T-helper 2 cell treated with Interferon-gamma antibody and Interleukin-4, amounts not matched to agents 5 μg/mL and 100 μg/mL, for 36 hours (primary cell): ENCODE measurements around the gene ICAM2.
A peak's percentile ranks its signal among the peaks of the same experiment; 100 is the strongest.
"Not testable (repeated sequence)": the region's sequence is repeated elsewhere in the genome, so short reads cannot be mapped to it uniquely, and the experiment has no call there.

Experiments
- DNase-seq: peaks from one replicate; pipeline ENCODE4 v3.0.0; 2021; ENCODE audit warnings: low spot score
- H3K27ac Mint-ChIP-seq: one replicate; pipeline ENCODE4 v1.8.0; 2021; ENCODE audit warnings: mild to moderate bottlenecking, mixed read lengths
- H3K27me3 Mint-ChIP-seq: one replicate; pipeline ENCODE4 v1.8.0; 2021; ENCODE audit warnings: low read depth, mixed read lengths
- H3K36me3 Mint-ChIP-seq: one replicate; pipeline ENCODE4 v1.8.0; 2021; ENCODE audit warnings: low read depth, mixed read lengths
- H3K4me1 Mint-ChIP-seq: one replicate; pipeline ENCODE4 v1.8.0; 2021; ENCODE audit warnings: low read depth, mixed read lengths
- H3K4me3 Mint-ChIP-seq: one replicate; pipeline ENCODE4 v1.8.0; 2022; ENCODE audit warnings: mild to moderate bottlenecking, moderate library complexity, mixed read lengths
- H3K9me3 Mint-ChIP-seq: one replicate; pipeline ENCODE4 v1.8.0; 2021; ENCODE audit warnings: mixed read lengths

ICAM2 gene

DNA sequence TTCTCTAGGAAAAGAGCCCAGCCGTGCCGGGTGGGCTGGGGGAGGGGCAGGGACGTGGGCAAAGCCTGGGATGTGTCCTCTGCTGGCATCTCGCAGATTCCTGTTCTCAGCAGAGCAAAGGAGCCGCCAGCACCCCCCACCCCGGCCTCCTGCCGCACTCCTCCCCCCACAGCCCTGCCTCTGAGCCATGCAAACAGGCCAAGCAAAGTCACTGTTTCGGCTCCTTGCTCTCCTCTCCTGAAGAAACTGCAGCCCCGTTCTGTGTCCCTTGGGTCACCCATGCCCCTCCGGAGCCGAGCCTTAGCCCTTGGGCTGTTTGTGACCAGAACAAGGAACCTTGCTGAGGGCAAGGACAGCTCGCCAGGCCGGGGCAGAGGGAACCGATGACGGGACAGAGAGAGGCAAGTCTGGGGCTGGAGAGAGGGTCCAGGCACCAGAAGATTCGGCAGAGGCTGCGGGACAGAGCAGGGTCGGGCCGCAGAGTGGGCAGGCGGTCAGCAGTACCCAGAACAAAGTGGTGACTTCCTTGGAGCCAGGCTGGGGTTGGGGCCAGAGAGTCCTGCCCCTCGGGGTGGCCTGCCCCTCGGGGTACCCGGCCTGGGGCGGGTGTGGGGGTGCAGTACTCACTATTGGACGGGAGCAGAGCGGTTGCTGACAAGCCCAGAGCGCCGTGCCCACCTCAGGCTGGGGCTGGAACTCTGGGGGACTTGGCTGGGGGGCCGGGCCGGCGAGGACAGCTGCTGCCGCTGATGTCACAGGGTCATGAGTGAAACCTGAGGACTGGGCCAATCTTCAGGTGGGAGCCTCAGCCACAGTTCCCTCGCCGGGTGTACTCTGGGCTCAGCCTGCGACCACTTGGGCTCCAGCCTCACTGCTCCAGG, 31.5 kb downstream of the ICAM2 start:
- DNase-seq: no peak
- Mint-ChIP-seq H3K36me3 (no peaks in the 10 kb centered on the region), H3K4me1 (peaks cover 36% of the 10 kb centered on the region), H3K9me3 (no peaks in the 10 kb centered on the region), H3K27me3 (peaks cover 22% of the 10 kb centered on the region), H3K4me3 (no peak overlapping the region), H3K27ac (no peak overlapping the region)

GRCh38 chr17:63988127-63988478, 32.3 kb downstream of the ICAM2 start:
- DNase-seq: no peak
- no peaks in the 10 kb centered on the region for H3K36me3 Mint-ChIP-seq
- H3K27me3 Mint-ChIP-seq: peaks cover 15% of the 10 kb centered on the region
- H3K4me3 Mint-ChIP-seq: no peak overlapping the region
- H3K9me3 Mint-ChIP-seq: no peaks in the 10 kb centered on the region
- peaks cover 30% of the 10 kb centered on the region for H3K4me1 Mint-ChIP-seq
- H3K27ac Mint-ChIP-seq: no peak overlapping the region

DNA sequence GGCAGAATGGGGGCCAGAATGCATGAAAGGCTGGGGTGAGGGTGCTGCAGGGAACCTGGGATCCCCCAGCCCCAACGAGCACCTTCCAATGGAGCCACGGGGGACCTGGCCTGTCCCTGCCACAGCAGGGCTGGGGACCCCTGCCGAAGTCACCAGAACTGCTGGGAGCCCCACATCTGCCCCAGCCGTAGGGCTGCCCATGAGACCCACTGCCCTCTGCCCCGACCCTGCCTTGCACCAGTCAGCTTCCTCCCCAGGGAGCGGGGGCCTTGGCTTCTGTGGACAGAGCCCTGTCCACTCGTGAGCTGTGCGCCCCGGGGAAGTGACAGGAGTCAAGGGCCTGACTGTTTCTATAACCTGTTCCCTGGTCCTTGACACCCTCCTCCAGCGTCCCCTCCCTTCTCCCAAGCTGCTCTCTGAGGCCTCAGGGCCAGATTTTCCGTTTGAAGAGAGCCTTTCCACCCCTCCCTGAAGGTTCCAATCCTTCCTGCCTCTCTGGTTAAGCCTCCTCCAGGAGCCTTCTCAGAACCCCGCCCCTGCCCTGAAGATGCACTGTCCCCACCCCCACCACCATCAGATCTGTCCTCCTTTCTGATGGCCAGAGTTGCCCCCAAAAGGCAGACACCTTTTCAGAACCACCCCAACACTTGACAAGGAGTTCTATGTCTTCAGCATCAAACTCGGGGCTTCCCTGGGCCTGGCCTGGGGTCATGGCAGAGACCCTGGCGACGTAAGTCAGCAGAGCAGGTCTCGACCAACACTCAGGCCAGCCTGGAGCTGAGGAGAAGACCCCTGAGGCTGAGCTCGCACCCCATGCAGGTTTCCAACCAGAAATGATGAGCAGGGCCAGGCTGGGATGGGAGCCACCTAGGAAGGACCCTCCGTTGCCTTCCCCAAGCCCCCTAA, 33.0 kb downstream of the ICAM2 start:
- peaks cover 5% of the 10 kb centered on the region for H3K9me3 Mint-ChIP-seq
- H3K36me3 Mint-ChIP-seq: no peaks in the 10 kb centered on the region
- H3K4me1 Mint-ChIP-seq: peaks cover 26% of the 10 kb centered on the region
- H3K27ac Mint-ChIP-seq: no peak overlapping the region
- peaks cover 11% of the 10 kb centered on the region for H3K27me3 Mint-ChIP-seq
- H3K4me3 Mint-ChIP-seq: no peak overlapping the region
- DNase-seq: no peak

GRCh38 chr17:63986821-63987220, 33.6 kb downstream of the ICAM2 start:
- Mint-ChIP-seq H3K4me1 (peaks cover 21% of the 10 kb centered on the region), H3K9me3 (peaks cover 9% of the 10 kb centered on the region)

DNA sequence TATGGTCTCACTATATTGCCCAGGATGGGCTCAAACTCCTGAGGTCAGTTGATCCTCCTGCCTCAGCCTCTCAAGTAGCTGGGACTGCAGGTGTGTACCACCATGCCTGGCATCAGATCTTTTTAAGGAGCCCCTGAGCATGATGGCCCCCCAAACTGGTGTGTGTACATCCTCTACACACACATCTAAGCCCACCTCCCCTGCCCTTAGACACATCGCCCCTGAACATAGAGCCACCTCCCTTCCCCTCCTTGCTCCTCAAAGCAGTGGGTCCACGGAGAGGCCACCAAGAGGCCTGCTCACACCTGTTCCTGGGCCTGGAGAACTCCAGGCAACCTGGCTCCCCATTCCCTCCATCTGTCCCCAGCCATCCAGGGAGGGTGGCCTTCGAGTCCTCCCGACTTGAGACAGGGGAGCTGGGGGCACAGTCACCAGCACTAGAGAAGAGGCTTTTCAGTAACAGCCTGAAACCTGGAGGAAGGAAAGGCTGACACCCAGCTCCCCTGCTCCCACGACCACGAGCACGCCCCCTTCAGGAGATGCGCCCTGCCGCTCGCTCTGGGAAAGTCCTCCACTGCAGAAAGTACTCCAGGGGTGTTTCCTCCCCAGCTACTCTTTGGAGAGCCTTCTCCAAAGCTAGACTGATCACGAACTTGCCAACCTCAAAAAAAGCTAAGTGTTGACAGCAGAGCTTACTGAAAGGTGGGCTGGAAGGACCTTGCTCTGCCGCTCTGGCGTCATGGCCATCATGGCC, 34.9 kb downstream of the ICAM2 start:
- H3K4me3 Mint-ChIP-seq: no peak overlapping the region
- peak overlapping the region; percentile 72 for H3K27ac Mint-ChIP-seq
- H3K9me3 Mint-ChIP-seq: peaks cover 10% of the 10 kb centered on the region
- no peak for DNase-seq
- H3K36me3 Mint-ChIP-seq: peaks cover 1% of the 10 kb centered on the region
- H3K4me1 Mint-ChIP-seq: peaks cover 16% of the 10 kb centered on the region
- H3K27me3 Mint-ChIP-seq: no peaks in the 10 kb centered on the region

More at GRCh38 chr17:63986821-63987220, 33.6 kb downstream of the ICAM2 start:
- no peak overlapping the region for H3K27ac Mint-ChIP-seq
- H3K27me3 Mint-ChIP-seq: peaks cover 5% of the 10 kb centered on the region
- DNase-seq: no peak
- H3K36me3 Mint-ChIP-seq: no peaks in the 10 kb centered on the region
- H3K4me3 Mint-ChIP-seq: no peak overlapping the region

DNA sequence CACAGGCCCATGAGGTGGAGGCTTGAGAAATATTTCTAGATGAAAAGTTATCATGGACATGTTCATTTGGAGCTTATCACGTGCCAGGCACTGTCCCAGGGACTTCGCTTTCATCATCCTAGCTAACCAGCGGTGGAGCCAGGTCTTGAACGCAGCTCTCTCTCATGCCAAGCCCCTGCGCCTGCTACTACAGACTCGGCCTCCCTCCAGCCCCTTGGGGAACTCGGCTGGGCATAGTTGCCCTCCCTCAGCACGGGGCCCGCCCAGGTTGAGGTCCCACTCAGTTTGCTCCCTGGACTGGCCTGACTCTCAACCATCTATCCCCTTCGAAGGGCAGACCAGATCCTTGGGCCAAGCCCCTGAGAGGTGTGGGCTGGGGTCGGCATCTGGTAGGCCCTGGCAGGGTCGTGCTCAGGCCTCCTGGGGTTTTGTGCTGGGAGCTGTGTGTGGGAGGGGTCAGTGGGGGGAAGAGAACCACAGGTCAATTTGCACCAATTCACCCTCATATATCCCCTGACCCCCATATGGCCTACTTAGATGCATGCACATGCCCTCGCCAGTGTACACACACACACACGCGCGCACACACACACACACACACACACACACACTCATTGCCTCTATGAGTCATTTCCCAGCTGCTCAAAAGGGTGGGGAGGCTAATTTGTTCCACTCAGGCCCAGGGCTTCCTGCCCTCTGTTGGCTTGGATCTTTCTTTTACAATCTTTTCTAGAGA, 35.6 kb downstream of the ICAM2 start:
- H3K4me1 Mint-ChIP-seq: peaks cover 12% of the 10 kb centered on the region
- no peaks in the 10 kb centered on the region for H3K27me3 Mint-ChIP-seq
- peak; percentile 70 for DNase-seq
- H3K9me3 Mint-ChIP-seq: peaks cover 10% of the 10 kb centered on the region
- H3K36me3 Mint-ChIP-seq: peaks cover 1% of the 10 kb centered on the region
- peak overlapping the region; percentile 72 for H3K27ac Mint-ChIP-seq
- H3K4me3 Mint-ChIP-seq: no peak overlapping the region

DNA sequence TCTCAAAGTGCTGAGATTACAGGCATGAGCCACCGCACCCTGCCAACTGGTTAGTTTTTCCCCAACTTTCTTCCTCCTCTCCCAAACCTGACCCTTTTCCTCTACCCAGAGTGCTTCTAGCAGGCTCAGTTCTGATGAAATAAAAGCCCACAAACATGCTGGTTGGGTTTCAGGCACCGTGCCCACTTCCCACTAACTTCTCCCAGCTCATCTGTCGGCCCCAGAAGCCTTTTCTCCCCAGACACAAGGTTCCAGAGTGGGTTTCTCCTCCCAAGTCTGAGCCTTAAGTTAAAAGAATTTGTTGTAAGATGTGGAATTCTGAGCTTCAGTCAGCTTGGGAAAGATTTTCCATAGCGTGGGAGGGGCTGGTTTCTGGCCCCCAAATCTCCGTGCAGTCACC, 36.2 kb downstream of the ICAM2 start:
- H3K4me1 Mint-ChIP-seq: peaks cover 12% of the 10 kb centered on the region
- no peak overlapping the region for H3K4me3 Mint-ChIP-seq
- H3K27ac Mint-ChIP-seq: no peak overlapping the region
- H3K27me3 Mint-ChIP-seq: no peaks in the 10 kb centered on the region
- peaks cover 1% of the 10 kb centered on the region for H3K36me3 Mint-ChIP-seq
- H3K9me3 Mint-ChIP-seq: peaks cover 10% of the 10 kb centered on the region
- no peak for DNase-seq

DNA sequence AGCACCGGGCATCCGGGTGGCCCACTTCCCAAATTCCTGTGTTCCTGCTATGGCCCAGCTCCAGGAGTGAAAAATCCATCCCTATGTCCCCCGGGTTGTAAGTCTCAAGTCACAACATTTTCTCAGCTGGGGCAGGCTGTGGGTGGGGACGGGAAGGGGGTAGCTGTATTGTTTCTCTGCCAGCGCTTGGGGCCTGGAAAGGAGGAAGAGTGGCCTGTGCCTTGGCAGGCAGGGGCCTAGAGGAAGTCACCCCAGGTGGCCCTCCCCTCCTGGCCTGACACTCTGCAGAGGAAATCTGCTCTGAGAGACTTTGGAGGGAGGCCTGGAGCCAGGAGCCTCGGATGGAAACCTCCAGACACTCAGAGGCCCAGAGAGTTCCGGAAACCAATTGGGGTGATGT, 37.1 kb downstream of the ICAM2 start:
- Mint-ChIP-seq H3K4me3 (no peak overlapping the region), H3K27ac (no peak overlapping the region), H3K9me3 (peaks cover 10% of the 10 kb centered on the region), H3K4me1 (peaks cover 12% of the 10 kb centered on the region), H3K27me3 (no peaks in the 10 kb centered on the region), H3K36me3 (peaks cover 1% of the 10 kb centered on the region)
- DNase-seq: no peak

GRCh38 chr17:63982641-63983040, 37.8 kb downstream of the ICAM2 start:
- peaks cover 12% of the 10 kb centered on the region for H3K4me1 Mint-ChIP-seq
- not testable (repeated sequence) for H3K27ac Mint-ChIP-seq

DNA sequence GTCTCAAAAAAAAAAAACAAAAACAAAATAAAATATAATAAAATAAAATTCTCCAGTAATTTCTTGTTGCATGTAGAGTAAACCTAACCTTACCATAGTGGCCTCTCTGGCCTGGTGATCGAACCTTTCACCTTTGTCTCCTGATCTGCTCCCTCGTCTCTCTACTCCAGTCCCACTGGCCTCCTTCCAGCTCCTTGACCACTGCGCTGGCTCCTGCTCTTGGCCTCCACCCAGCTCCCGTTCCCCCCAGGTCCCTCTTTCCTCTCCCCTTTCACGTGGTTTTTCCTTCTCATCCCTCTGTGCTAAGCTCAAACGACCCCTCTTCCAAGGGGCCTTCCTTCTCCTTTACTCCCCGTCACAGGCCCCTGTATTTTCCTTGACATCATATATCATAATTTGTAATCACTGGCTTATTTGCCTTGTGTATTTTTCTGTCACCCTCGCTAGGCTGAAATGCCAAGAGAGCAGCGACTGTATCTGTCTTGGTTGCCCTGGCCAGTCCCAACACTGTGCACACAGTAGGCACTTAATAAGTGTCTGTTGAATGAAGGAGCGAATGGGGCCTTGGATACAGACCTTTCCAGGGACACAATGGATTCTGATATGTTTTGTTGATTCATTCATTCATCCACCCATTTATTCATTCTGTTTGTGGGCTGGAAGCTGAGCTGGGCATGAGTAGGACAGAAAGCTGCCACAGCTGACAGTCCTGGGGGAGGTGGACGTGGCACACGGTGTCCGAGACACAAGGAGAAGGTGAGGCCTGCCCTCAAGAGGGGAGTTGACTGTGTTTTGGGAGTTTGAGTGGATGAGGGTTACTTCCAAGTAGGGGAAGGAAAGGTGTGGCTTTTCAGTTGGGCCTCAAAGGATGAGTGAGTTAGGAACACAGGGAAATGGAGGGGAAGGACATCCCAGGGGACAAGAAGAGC, 41.9 kb downstream of the ICAM2 start:
- Mint-ChIP-seq H3K36me3 (peaks cover 1% of the 10 kb centered on the region), H3K27ac (no peak overlapping the region), H3K9me3 (peaks cover 10% of the 10 kb centered on the region), H3K27me3 (peaks cover 3% of the 10 kb centered on the region), H3K4me3 (no peak overlapping the region), H3K4me1 (peaks cover 4% of the 10 kb centered on the region)
- no peak for DNase-seq

More at GRCh38 chr17:63982641-63983040, 37.8 kb downstream of the ICAM2 start:
- not testable (repeated sequence) for H3K27me3 Mint-ChIP-seq, H3K4me3 Mint-ChIP-seq, DNase-seq, H3K36me3 Mint-ChIP-seq
- H3K9me3 Mint-ChIP-seq: peaks cover 10% of the 10 kb centered on the region

DNA sequence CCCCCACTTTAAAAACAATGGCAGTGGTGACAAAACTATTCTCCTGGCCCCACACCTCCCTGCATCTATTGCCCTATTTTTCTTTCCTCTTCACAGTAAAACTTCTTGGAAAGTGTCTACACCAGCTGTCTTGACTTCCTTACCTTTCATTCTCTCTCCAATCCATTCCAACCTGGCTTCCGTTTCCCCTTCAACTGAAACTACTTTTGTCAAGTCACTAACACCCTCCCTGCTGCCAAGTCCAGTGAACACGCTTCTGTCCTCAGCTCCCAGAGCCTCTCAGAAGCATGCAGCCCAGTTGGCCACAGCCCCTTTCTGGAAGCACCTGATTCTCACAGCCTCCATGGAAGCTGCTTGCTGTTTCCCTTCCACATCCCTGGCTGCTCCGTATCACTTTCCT, 43.7 kb downstream of the ICAM2 start:
- H3K36me3 Mint-ChIP-seq: peaks cover under 1% of the 10 kb centered on the region
- no peak overlapping the region for H3K27ac Mint-ChIP-seq
- no peaks in the 10 kb centered on the region for H3K9me3 Mint-ChIP-seq
- H3K4me3 Mint-ChIP-seq: no peak overlapping the region
- no peak for DNase-seq
- peaks cover 4% of the 10 kb centered on the region for H3K4me1 Mint-ChIP-seq
- H3K27me3 Mint-ChIP-seq: peaks cover 3% of the 10 kb centered on the region

GRCh38 chr17:63975541-63976092, 44.8 kb downstream of the ICAM2 start:
- Mint-ChIP-seq H3K36me3 (no peaks in the 10 kb centered on the region), H3K4me3 (no peak overlapping the region), H3K9me3 (no peaks in the 10 kb centered on the region), H3K27ac (peak overlapping the region; percentile 1), H3K27me3 (peaks cover 3% of the 10 kb centered on the region), H3K4me1 (peaks cover 4% of the 10 kb centered on the region)
- DNase-seq: no peak
